ENCODE results near the gene ZBBX. TPM values are rescaled to one million over a fixed set of nuclear protein-coding genes. Genes with fewer than 3 reads are reported as not detected.

ZBBX gene
- total and polyA plus RNA-seq, 4 donors: not detected

DNA sequence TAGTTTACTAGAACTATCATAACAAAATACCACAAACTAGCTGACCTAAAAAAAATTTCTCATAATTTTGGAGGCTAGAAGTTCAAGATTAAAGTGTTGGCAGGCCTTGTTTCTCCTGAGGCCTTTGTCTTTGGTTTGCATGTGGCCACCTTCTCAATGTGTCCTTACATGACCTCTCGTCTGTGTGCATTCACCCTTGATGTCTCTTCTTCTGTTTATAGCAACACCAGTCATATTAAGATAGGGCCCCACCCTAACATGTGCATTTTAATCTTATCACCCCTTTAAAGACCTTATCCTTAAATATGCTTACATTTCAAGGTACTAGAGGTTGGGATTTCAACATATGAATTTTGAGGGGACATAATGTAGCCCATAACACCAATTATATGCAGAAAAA is 177.0 kb downstream of the ZBBX start:
- Histone ChIP-seq H3K9me3 (ENCODE audit: control insufficient read depth in 4 of 4, low read length in 3 of 4) (no peaks in the 10 kb centered on the region), H3K9ac (ENCODE audit: low read depth in 1 of 2, low read length in 2 of 2) (no peak overlapping the region), H3K27ac (ENCODE audit: low read depth in 1 of 2, low read length in 2 of 2) (no peak overlapping the region), H3K4me1 (ENCODE audit: control insufficient read depth in 4 of 4, insufficient read depth in 4 of 4, low read length in 3 of 4) (no peaks in the 10 kb centered on the region), H3K27me3 (ENCODE audit: control insufficient read depth in 4 of 4, insufficient read depth in 4 of 4, low read length in 3 of 4) (no peaks in the 10 kb centered on the region), H3K4me3 (ENCODE audit: low read depth in 1 of 3, low read length in 3 of 3) (no peak overlapping the region), H3K36me3 (ENCODE audit: control insufficient read depth in 4 of 4, insufficient read depth in 3 of 4, low read depth in 1 of 4, low read length in 3 of 4) (no peaks in the 10 kb centered on the region)
- no peak for DNase-seq (ENCODE audit: low spot score)
- whole genome bisulfite sequencing: 76% methylated on average over 1 of the region's 1 CpG
- TF ChIP-seq HNF4G (IDR thresholded peaks at IDR 0.05) (no peak), EGR1 (IDR thresholded peaks at IDR 0.05; ENCODE audit: low read depth in 2 of 2) (no peak)

DNA sequence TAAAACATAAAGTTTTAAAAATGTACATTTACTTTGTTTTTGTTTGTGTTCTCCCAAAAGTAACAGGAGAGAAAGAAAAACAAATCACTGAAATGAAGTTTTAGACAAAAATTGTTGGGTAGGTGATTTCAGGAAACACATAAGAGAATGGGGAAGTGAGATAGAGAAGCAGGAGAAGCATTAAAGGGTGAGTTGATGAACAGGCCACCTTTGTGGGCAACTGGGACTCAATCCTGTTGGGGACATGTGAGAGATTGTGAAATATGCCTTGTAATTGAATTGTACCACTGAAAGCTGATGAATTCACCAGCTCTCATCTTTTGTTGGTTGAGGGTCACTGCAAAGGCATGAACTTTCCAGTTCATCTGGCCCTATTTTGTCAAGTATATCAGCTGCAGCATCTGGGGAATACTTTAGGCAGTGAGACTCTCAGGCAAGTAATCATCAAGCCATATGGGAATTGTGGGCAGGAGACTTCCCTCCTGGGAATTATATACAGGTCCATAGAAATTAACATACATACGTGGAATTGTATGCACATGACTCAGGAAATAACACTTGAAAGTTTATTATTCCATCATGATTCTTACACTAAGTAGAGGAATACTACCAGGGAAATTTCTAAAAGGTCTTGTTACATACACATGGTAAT is 181.0 kb downstream of the ZBBX start:
- Histone ChIP-seq H3K4me1 (ENCODE audit: control insufficient read depth in 4 of 4, insufficient read depth in 4 of 4, low read length in 3 of 4) (no peaks in the 10 kb centered on the region), H3K4me3 (ENCODE audit: low read depth in 1 of 3, low read length in 3 of 3) (no peak overlapping the region), H3K9ac (ENCODE audit: low read depth in 1 of 2, low read length in 2 of 2) (no peak overlapping the region), H3K27ac (ENCODE audit: low read depth in 1 of 2, low read length in 2 of 2) (no peak overlapping the region), H3K27me3 (ENCODE audit: control insufficient read depth in 4 of 4, insufficient read depth in 4 of 4, low read length in 3 of 4) (no peaks in the 10 kb centered on the region), H3K9me3 (ENCODE audit: control insufficient read depth in 4 of 4, low read length in 3 of 4) (no peaks in the 10 kb centered on the region), H3K36me3 (ENCODE audit: control insufficient read depth in 4 of 4, insufficient read depth in 3 of 4, low read depth in 1 of 4, low read length in 3 of 4) (no peaks in the 10 kb centered on the region)
- 83% methylated on average over 1 of the region's 1 CpG for WGBS
- DNase-seq (ENCODE audit: low spot score): no peak
- no peak for TF ChIP-seq FOXA2 (IDR thresholded peaks at IDR 0.05)
- no peak for TF ChIP-seq FOXA1 (IDR thresholded peaks at IDR 0.05)
- TF ChIP-seq, protein P1, sequence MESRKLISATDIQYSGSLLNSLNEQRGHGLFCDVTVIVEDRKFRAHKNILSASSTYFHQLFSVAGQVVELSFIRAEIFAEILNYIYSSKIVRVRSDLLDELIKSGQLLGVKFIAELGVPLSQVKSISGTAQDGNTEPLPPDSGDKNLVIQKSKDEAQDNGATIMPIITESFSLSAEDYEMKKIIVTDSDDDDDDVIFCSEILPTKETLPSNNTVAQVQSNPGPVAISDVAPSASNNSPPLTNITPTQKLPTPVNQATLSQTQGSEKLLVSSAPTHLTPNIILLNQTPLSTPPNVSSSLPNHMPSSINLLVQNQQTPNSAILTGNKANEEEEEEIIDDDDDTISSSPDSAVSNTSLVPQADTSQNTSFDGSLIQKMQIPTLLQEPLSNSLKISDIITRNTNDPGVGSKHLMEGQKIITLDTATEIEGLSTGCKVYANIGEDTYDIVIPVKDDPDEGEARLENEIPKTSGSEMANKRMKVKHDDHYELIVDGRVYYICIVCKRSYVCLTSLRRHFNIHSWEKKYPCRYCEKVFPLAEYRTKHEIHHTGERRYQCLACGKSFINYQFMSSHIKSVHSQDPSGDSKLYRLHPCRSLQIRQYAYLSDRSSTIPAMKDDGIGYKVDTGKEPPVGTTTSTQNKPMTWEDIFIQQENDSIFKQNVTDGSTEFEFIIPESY (IDR thresholded peaks at IDR 0.05): no peak
- TF ChIP-seq YY1 (IDR thresholded peaks at IDR 0.05): no peak
- TF ChIP-seq TAF1 (conservative IDR thresholded peaks at IDR 0.05): no peak
- no peak for TF ChIP-seq HNF4A (conservative IDR thresholded peaks at IDR 0.05)
- TF ChIP-seq, protein P2, sequence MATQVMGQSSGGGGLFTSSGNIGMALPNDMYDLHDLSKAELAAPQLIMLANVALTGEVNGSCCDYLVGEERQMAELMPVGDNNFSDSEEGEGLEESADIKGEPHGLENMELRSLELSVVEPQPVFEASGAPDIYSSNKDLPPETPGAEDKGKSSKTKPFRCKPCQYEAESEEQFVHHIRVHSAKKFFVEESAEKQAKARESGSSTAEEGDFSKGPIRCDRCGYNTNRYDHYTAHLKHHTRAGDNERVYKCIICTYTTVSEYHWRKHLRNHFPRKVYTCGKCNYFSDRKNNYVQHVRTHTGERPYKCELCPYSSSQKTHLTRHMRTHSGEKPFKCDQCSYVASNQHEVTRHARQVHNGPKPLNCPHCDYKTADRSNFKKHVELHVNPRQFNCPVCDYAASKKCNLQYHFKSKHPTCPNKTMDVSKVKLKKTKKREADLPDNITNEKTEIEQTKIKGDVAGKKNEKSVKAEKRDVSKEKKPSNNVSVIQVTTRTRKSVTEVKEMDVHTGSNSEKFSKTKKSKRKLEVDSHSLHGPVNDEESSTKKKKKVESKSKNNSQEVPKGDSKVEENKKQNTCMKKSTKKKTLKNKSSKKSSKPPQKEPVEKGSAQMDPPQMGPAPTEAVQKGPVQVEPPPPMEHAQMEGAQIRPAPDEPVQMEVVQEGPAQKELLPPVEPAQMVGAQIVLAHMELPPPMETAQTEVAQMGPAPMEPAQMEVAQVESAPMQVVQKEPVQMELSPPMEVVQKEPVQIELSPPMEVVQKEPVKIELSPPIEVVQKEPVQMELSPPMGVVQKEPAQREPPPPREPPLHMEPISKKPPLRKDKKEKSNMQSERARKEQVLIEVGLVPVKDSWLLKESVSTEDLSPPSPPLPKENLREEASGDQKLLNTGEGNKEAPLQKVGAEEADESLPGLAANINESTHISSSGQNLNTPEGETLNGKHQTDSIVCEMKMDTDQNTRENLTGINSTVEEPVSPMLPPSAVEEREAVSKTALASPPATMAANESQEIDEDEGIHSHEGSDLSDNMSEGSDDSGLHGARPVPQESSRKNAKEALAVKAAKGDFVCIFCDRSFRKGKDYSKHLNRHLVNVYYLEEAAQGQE (IDR thresholded peaks at IDR 0.05): no peak
- no peak for TF ChIP-seq SP1 (IDR thresholded peaks at IDR 0.05)
- TF ChIP-seq ATF3 (IDR thresholded peaks at IDR 0.05): no peak
- no peak for TF ChIP-seq EGR1 (IDR thresholded peaks at IDR 0.05; ENCODE audit: low read depth in 2 of 2)
- TF ChIP-seq RXRA (IDR thresholded peaks at IDR 0.05): no peak
- TF ChIP-seq CTCF (IDR thresholded peaks at IDR 0.05; ENCODE audit: low read depth, low read length, missing input control): no peak
- no peak for TF ChIP-seq RAD21 (IDR thresholded peaks at IDR 0.05)
- TF ChIP-seq, protein P3, sequence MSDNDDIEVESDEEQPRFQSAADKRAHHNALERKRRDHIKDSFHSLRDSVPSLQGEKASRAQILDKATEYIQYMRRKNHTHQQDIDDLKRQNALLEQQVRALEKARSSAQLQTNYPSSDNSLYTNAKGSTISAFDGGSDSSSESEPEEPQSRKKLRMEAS (IDR thresholded peaks at IDR 0.05): no peak
- TF ChIP-seq JUND (IDR thresholded peaks at IDR 0.05): no peak
- no peak for TF ChIP-seq NR2F2 (IDR thresholded peaks at IDR 0.05)
- no peak for TF ChIP-seq HNF4G (IDR thresholded peaks at IDR 0.05)
- no peak for TF ChIP-seq GABPA (IDR thresholded peaks at IDR 0.05 in 1 of 2, conservative IDR thresholded peaks at IDR 0.05 in 1 of 2)
